HepG2 (cell line): Measurements from ENCODE around the gene ZNF526. TPM values are rescaled to one million over a fixed set of nuclear protein-coding genes. Genes with fewer than 3 reads are reported as not detected.

Source experiments
- CBFB ChIP-seq: sonication (generic); formaldehyde crosslinking; IDR thresholded peaks from 2 replicates; pipeline ENCODE4 v1.4.0; 2020; ENCODE audit warnings: missing genetic modification reagents
- FOXO1 ChIP-seq: sonication (generic); formaldehyde crosslinking; IDR thresholded peaks from 2 replicates; pipeline ENCODE4 v1.4.0; 2020; ENCODE audit warnings: missing genetic modification reagents
- HNRNPH1 ChIP-seq: fragments of 200-400 bp; formaldehyde crosslinking; optimal IDR thresholded peaks from 2 replicates; pipeline ENCODE3; 2017; ENCODE audit warnings: mild to moderate bottlenecking, low read depth, low read length
- HOXA9 ChIP-seq: sonication (generic); formaldehyde crosslinking; IDR thresholded peaks from 2 replicates; pipeline ENCODE4 v1.8.1; 2022; ENCODE audit warnings: missing genetic modification reagents, mild to moderate bottlenecking, moderate library complexity, borderline replicate concordance
- HOXD1 ChIP-seq: sonication (generic); formaldehyde crosslinking; IDR thresholded peaks from 2 replicates; pipeline ENCODE4 v1.5.0; 2020; ENCODE audit warnings: missing genetic modification reagents
- KDM4B ChIP-seq: sonication (generic); formaldehyde crosslinking; IDR thresholded peaks from 2 replicates; pipeline ENCODE4 v1.4.0; 2020; ENCODE audit warnings: missing genetic modification reagents
- MLLT10 ChIP-seq: sonication (generic); formaldehyde crosslinking; IDR thresholded peaks from 2 replicates; pipeline ENCODE4 v1.4.0; 2020; ENCODE audit warnings: missing genetic modification reagents
- NR3C1 ChIP-seq: sonication (generic); formaldehyde crosslinking; IDR thresholded peaks from 2 replicates; pipeline ENCODE4 v1.4.0; 2020; ENCODE audit warnings: missing genetic modification reagents
- PRPF4 ChIP-seq: fragments of 200-400 bp; formaldehyde crosslinking; IDR thresholded peaks from 2 replicates; pipeline ENCODE4 v1.6.1; 2016; ENCODE audit warnings: low read length, low read depth; ENCODE audit not compliant: poor library complexity, severe bottlenecking
- TAF1 ChIP-seq: sonication (generic); formaldehyde crosslinking; IDR thresholded peaks from 2 replicates; pipeline ENCODE4 v1.4.0; 2020; ENCODE audit warnings: missing genetic modification reagents
- ZBTB8A ChIP-seq: sonication (generic); formaldehyde crosslinking; IDR thresholded peaks from 2 replicates; pipeline ENCODE4 v1.4.0; 2020; ENCODE audit warnings: mild to moderate bottlenecking, low read depth, missing genetic modification reagents, borderline replicate concordance
- ZNF138 ChIP-seq: sonication (generic); formaldehyde crosslinking; IDR thresholded peaks from 2 replicates; pipeline ENCODE4 v1.5.0; 2020; ENCODE audit warnings: mild to moderate bottlenecking, low read depth, missing genetic modification reagents
- ZNF235 ChIP-seq: sonication (generic); formaldehyde crosslinking; IDR thresholded peaks from 2 replicates; pipeline ENCODE4 v1.8.1; 2023; ENCODE audit warnings: mild to moderate bottlenecking, missing genetic modification reagents, borderline replicate concordance
- ZNF260 ChIP-seq: sonication (generic); formaldehyde crosslinking; IDR thresholded peaks from 2 replicates; pipeline ENCODE4 v1.4.0; 2020; ENCODE audit warnings: missing genetic modification reagents, low read depth, mild to moderate bottlenecking, borderline replicate concordance
- ZNF607 ChIP-seq: sonication (generic); formaldehyde crosslinking; IDR thresholded peaks from 2 replicates; pipeline ENCODE4 v1.5.1; 2020; ENCODE audit warnings: missing genetic modification reagents, mild to moderate bottlenecking, borderline replicate concordance
- ZNF616 ChIP-seq: sonication (generic); formaldehyde crosslinking; IDR thresholded peaks from 2 replicates; pipeline ENCODE4 v1.5.0; 2020; ENCODE audit warnings: low read depth, mild to moderate bottlenecking, missing genetic modification reagents
- polyA plus RNA-seq, 8 experiments: library from polyadenylated mRNA; depleted of rRNA in 3 of 8; stranded (reverse) in 7 of 8; unstranded in 1 of 8; fragments of >200 nt; fragmentation: Illumina TruSeq in 4 of 8; extraction: Trizol in 4 of 8; gene quantifications; 2 replicates each; pipeline versions ENCODE4 v1.2.1 to v1.2.3, GENCODE V29; 2011 to 2016; ENCODE audit warnings: low read depth in 4 of 8, missing spikeins in 1 of 8, mixed read lengths in 1 of 8; ENCODE audit not compliant: insufficient read depth in 1 of 8
- total RNA-seq, 5 experiments: library from RNA; depleted of rRNA; stranded (reverse); fragments of >200 nt; fragmentation: Illumina TruSeq; extraction: Trizol; gene quantifications; 2 replicates each; pipeline ENCODE4 v1.2.3, GENCODE V29; 2016; ENCODE audit warnings: low read depth in 1 of 5
- TF ChIP-seq, protein P1 (sequence below): sonication (generic); formaldehyde crosslinking; IDR thresholded peaks from 2 replicates; pipeline ENCODE4 v1.5.1; 2020; ENCODE audit warnings: missing genetic modification reagents, mild to moderate bottlenecking, borderline replicate concordance
- TF ChIP-seq, protein P2 (sequence below): sonication (generic); formaldehyde crosslinking; IDR thresholded peaks from 2 replicates; pipeline ENCODE4 v1.4.0; 2020; ENCODE audit warnings: mild to moderate bottlenecking, low read depth, missing genetic modification reagents
- TF ChIP-seq, protein P3 (sequence below): fragments of 450-650 bp; IDR thresholded peaks from 2 replicates; pipeline ENCODE4 v1.6.1; 2016
- TF ChIP-seq, protein P4 (sequence below): sonication (generic); formaldehyde crosslinking; conservative IDR thresholded peaks from 2 replicates; pipeline ENCODE4 v1.8.0; 2022; ENCODE audit warnings: mild to moderate bottlenecking, moderate library complexity, missing genetic modification reagents
- TF ChIP-seq, protein P5 (sequence below): sonication (generic); formaldehyde crosslinking; IDR thresholded peaks from 2 replicates; pipeline ENCODE4 v1.4.0; 2020; ENCODE audit warnings: missing genetic modification reagents
- TF ChIP-seq, protein P6 (sequence below): sonication (generic); formaldehyde crosslinking; IDR thresholded peaks from 2 replicates; pipeline ENCODE4 v1.4.0; 2020; ENCODE audit warnings: missing genetic modification reagents

ZNF526 gene
- total and polyA plus RNA-seq, 2 of the 13 experiments (the other 11 are each of a cell fraction or from before 2014, with no cell fraction given), result 3.3 to 8.4 TPM

DNA sequence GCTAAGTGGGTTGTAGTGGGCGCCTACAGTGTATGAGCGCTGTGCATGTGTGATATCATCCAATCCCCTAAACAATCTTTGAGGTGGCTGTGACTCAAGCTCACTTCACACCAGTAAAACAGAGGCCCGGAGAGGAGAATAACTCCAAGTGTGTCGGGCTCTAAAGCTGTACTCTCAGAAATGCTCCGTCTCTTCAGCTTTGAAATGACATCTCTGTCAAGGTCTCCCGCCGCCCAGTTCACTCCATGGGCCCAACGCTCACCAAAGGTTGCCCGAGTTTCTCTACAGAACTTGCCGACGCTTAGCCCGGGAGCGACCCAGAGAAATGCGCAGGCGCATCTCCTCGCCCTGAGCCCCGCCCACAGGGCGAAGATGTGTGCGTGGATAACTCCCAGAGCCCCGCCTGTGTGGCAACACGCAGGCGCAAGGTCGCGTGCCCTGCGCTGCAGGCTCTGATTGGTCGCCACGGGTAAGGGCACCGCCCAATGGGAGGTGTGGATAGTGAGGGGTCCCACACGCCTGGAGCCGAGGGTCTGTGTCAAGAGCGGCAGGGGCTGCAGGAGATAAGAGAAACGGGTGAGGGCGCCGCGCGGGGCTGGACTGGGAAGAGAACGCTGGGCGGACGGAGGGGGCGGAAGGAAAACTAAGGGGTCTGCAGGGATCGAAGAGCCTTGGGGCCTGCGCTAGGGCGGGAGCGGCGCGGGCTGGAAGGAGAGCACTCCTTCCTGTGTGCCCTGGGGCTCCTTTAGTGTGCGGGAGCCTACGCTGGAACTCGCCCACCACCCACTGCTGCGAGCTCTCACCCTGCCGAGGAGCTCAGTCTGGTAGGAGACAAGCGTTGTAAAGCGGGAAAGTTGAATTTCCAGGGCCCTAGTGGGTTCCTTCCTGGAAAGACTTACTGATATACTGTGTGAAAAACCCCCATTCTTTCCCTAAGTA lies at the start of gene ZNF526 (continued):
- TF ChIP-seq, protein P1, sequence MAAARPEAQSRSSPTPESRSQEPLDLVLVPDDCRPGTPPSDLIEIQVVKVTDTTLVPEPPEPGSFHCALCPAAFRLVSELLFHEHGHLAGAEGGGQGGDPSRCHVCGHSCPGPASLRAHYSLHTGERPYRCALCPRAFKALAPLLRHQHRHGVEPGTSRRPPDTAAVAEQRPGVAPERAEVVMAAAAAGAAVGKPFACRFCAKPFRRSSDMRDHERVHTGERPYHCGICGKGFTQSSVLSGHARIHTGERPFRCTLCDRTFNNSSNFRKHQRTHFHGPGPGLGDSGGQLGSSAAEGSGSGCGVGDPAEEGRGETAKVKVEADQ, result peak; percentile 29; the same call in 1 of the 2 replicates
- TF ChIP-seq, protein P2, sequence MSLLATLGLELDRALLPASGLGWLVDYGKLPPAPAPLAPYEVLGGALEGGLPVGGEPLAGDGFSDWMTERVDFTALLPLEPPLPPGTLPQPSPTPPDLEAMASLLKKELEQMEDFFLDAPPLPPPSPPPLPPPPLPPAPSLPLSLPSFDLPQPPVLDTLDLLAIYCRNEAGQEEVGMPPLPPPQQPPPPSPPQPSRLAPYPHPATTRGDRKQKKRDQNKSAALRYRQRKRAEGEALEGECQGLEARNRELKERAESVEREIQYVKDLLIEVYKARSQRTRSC (CRISPR knock-in tag), result no peak
- TF ChIP-seq NR3C1 (CRISPR knock-in tag) (no peak), ZNF138 (peak; percentile 24; the same call in 1 of the 2 replicates), ZNF607 (CRISPR knock-in tag) (peak; percentile 76; the same call in 1 of the 2 replicates), KDM4B (no peak), FOXO1 (no peak), CBFB (0 out of 2 replicates have a peak, but pooled peaks have one; percentile 54), ZNF260 (no peak), HNRNPH1 (peak; percentile 42), HOXD1 (no peak), PRPF4 (no peak), MLLT10 (CRISPR knock-in tag) (no peak), ZBTB8A (CRISPR knock-in tag) (no peak), TAF1 (CRISPR knock-in tag) (peak; percentile 94), HOXA9 (no peak), ZNF616 (CRISPR knock-in tag) (no peak), ZNF235 (CRISPR knock-in tag) (no peak)
- TF ChIP-seq, protein P3, sequence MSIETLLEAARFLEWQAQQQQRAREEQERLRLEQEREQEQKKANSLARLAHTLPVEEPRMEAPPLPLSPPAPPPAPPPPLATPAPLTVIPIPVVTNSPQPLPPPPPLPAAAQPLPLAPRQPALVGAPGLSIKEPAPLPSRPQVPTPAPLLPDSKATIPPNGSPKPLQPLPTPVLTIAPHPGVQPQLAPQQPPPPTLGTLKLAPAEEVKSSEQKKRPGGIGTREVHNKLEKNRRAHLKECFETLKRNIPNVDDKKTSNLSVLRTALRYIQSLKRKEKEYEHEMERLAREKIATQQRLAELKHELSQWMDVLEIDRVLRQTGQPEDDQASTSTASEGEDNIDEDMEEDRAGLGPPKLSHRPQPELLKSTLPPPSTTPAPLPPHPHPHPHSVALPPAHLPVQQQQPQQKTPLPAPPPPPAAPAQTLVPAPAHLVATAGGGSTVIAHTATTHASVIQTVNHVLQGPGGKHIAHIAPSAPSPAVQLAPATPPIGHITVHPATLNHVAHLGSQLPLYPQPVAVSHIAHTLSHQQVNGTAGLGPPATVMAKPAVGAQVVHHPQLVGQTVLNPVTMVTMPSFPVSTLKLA, result peak; percentile 73
- TF ChIP-seq, protein P4, sequence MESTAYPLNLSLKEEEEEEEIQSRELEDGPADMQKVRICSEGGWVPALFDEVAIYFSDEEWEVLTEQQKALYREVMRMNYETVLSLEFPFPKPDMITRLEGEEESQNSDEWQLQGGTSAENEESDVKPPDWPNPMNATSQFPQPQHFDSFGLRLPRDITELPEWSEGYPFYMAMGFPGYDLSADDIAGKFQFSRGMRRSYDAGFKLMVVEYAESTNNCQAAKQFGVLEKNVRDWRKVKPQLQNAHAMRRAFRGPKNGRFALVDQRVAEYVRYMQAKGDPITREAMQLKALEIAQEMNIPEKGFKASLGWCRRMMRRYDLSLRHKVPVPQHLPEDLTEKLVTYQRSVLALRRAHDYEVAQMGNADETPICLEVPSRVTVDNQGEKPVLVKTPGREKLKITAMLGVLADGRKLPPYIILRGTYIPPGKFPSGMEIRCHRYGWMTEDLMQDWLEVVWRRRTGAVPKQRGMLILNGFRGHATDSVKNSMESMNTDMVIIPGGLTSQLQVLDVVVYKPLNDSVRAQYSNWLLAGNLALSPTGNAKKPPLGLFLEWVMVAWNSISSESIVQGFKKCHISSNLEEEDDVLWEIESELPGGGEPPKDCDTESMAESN (CRISPR knock-in tag), result peak; percentile 57; the same call in 1 of the 2 replicates
- TF ChIP-seq, protein P5, sequence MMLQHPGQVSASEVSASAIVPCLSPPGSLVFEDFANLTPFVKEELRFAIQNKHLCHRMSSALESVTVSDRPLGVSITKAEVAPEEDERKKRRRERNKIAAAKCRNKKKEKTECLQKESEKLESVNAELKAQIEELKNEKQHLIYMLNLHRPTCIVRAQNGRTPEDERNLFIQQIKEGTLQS (CRISPR knock-in tag), result no peak; the same call in 1 of the 2 replicates
- TF ChIP-seq, protein P6, sequence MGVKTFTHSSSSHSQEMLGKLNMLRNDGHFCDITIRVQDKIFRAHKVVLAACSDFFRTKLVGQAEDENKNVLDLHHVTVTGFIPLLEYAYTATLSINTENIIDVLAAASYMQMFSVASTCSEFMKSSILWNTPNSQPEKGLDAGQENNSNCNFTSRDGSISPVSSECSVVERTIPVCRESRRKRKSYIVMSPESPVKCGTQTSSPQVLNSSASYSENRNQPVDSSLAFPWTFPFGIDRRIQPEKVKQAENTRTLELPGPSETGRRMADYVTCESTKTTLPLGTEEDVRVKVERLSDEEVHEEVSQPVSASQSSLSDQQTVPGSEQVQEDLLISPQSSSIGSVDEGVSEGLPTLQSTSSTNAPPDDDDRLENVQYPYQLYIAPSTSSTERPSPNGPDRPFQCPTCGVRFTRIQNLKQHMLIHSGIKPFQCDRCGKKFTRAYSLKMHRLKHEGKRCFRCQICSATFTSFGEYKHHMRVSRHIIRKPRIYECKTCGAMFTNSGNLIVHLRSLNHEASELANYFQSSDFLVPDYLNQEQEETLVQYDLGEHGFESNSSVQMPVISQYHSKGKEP (CRISPR knock-in tag), result no peak
